Stomach (tissue), 9 donors: ENCODE data around the gene RBM18. TPM values are rescaled to one million over a fixed set of nuclear protein-coding genes. Genes with fewer than 3 reads are reported as not detected.

Experiments
- DNase-seq, 2 donors: peaks; one replicate each; pipeline versions ENCODE4 v3.0.0 to v3.0.0-alpha.2; 2013 to 2019
- H3K27ac ChIP-seq, 5 donors: fragments of 200-600 bp in 4 of 5; sonication (generic) in 4 of 5; one replicate each; pipeline ENCODE4 v1.5.1; 2013 to 2019; ENCODE audit warnings: mild to moderate bottlenecking in 1 of 5, moderate library complexity in 1 of 5
- H3K27me3 ChIP-seq, 3 donors: fragments of 200-600 bp; sonication (generic); one replicate each; pipeline ENCODE4 v1.5.1; 2017 to 2019; ENCODE audit warnings: mixed run types in 1 of 3
- H3K36me3 ChIP-seq, 4 donors: fragments of 200-600 bp; sonication (generic); 1 replicate in 3 of 4; 2 replicates in 1 of 4; pipeline ENCODE4 v1.5.1; 2016 to 2019
- H3K4me1 ChIP-seq, 4 donors: fragments of 200-600 bp; sonication (generic); one replicate each; pipeline ENCODE4 v1.5.1; 2016 to 2019
- H3K4me3 ChIP-seq, 4 donors: fragments of 200-600 bp; sonication (generic) in 3 of 4; one replicate each; pipeline ENCODE4 v1.5.1; 2016 to 2019; ENCODE audit warnings: mild to moderate bottlenecking in 1 of 4
- H3K9me3 ChIP-seq, 4 donors: fragments of 200-600 bp; sonication (generic); one replicate each; pipeline ENCODE4 v1.5.1; 2016 to 2019
- CTCF ChIP-seq, 7 experiments: fragments of 450-650 bp in 4 of 7; fragments of 200-600 bp in 3 of 7; sonication (generic) in 3 of 7; IDR thresholded peaks; one replicate each; pipeline ENCODE4 v1.5.1; 2016 to 2019; ENCODE audit warnings: antibody characterized with exemption in 7 of 7, control low read depth in 2 of 7, mild to moderate bottlenecking in 1 of 7
- EP300 ChIP-seq: sonication (generic); formaldehyde crosslinking; IDR thresholded peaks from one replicate; pipeline ENCODE4 v1.6.1; 2017; ENCODE audit warnings: antibody characterized with exemption
- POLR2A ChIP-seq, 4 donors: fragments of 450-650 bp; IDR thresholded peaks; one replicate each; pipeline ENCODE4 v1.6.1; 2016; ENCODE audit warnings: antibody characterized with exemption in 4 of 4, control low read depth in 2 of 4, mild to moderate bottlenecking in 1 of 4, moderate library complexity in 1 of 4
- POLR2AphosphoS5 ChIP-seq, 3 donors: sonication (generic); formaldehyde crosslinking; IDR thresholded peaks; one replicate each; pipeline ENCODE4 v1.6.1; 2016; ENCODE audit warnings: antibody characterized with exemption in 3 of 3
- WGBS, 5 donors: extraction: QIAGEN DNeasy Blood & Tissue Kit in 3 of 5; methylation state at CpG; one replicate each; pipeline versions ENCODE4 v1.1.5 to v1.1.7; 2013 to 2018; 5-methylcytosine and 5-hydroxymethylcytosine counted together
- intact Hi-C: fragments of 100-400 bp; cut with DNase I; formaldehyde crosslinking; loops from one replicate; pipeline ENCODE4 v1.15.1; 2023; ENCODE audit warnings: low total_unique reads
- polyA plus RNA-seq, 3 donors: library from polyadenylated mRNA; stranded (reverse); fragments of 200-250 nt; gene quantifications; one replicate each; pipeline ENCODE4 v1.2.3, GENCODE V29; 2013
- total RNA-seq, 5 donors: library from RNA; depleted of rRNA; stranded (reverse); fragments of >200 nt; gene quantifications; one replicate each; pipeline versions ENCODE4 v1.1.0 to v1.2.3, GENCODE V29; 2014 to 2016
- donor health status: healthy with polysubstance abuse.
- donor health status: Bipolar disorder and iron deficiency.
- donor health status: healthy.

Gene RBM18
- total and polyA plus RNA-seq, 8 donors, result 1.8 to 13.6 (median 6.5) TPM

- H3K27ac ChIP-seq, result no peak overlapping the region
- intact Hi-C loops, result no loop called here
- peaks cover 32 to 62% (median 53%) of the 10 kb centered on the region in 4 donors for H3K4me1 ChIP-seq
- TF ChIP-seq CTCF (IDR thresholded peaks at IDR 0.05) (no peak), POLR2AphosphoS5 (IDR thresholded peaks at IDR 0.05) (no peak), EP300 (no peak), POLR2A (IDR thresholded peaks at IDR 0.05) (no peak)
- no peak overlapping the region for H3K4me3 ChIP-seq
- DNase-seq, result no peak
- WGBS, 5 donors, result 17 to 30% (median 28%) methylated on average over 5 of the region's 5 CpGs
- no peaks in the 10 kb centered on the region for H3K36me3 ChIP-seq
- no peaks in the 10 kb centered on the region for H3K9me3 ChIP-seq
- peaks cover 41 to 100% (median 88%) of the 10 kb centered on the region in 3 donors for H3K27me3 ChIP-seq
Observed at GRCh38 chr9:122222791-122223190, 41.8 kb downstream of the RBM18 start.

GRCh38 chr9:122221183-122221811, 43.3 kb downstream of the RBM18 start:
- Histone ChIP-seq H3K27me3 (peaks cover 37 to 100% (median 87%) of the 10 kb centered on the region in 3 donors), H3K4me1 (peaks cover 24 to 51% (median 39%) of the 10 kb centered on the region in 4 donors), H3K4me3 (no peak overlapping the region), H3K36me3 (no peaks in the 10 kb centered on the region), H3K27ac (no peak overlapping the region), H3K9me3 (no peaks in the 10 kb centered on the region)
- TF ChIP-seq CTCF (IDR thresholded peaks at IDR 0.05), result no peak
- no peak for TF ChIP-seq EP300
- no peak for TF ChIP-seq POLR2A (IDR thresholded peaks at IDR 0.05)
- TF ChIP-seq POLR2AphosphoS5 (IDR thresholded peaks at IDR 0.05), result no peak
- intact Hi-C loops, result no loop called here
- 15 to 23% (median 22%) methylated on average over 24 to 27 of the region's 27 CpGs for WGBS, 5 donors
- DNase-seq, result peak in 1 of 2 donors; percentile 61

- Histone ChIP-seq H3K9me3 (no peaks in the 10 kb centered on the region), H3K27me3 (peaks cover 32 to 100% (median 87%) of the 10 kb centered on the region in 3 donors)
- TF ChIP-seq POLR2A (IDR thresholded peaks at IDR 0.05) (no peak), POLR2AphosphoS5 (IDR thresholded peaks at IDR 0.05) (no peak), EP300 (no peak), CTCF (IDR thresholded peaks at IDR 0.05) (no peak)
Observed at GRCh38 chr9:122220673-122221182, 43.9 kb downstream of the RBM18 start.

GRCh38 chr9:122219856-122220672, 44.6 kb downstream of the RBM18 start:
- Histone ChIP-seq H3K9me3 (no peaks in the 10 kb centered on the region), H3K4me3 (peak overlapping the region in 3 of 4 donors; percentile 12 to 39 (median 24)), H3K36me3 (no peaks in the 10 kb centered on the region), H3K27me3 (peaks cover 27 to 100% (median 83%) of the 10 kb centered on the region in 3 donors), H3K27ac (no peak overlapping the region), H3K4me1 (peaks cover 18 to 42% (median 31%) of the 10 kb centered on the region in 4 donors)
- peak in 1 of 2 donors; percentile 47 for DNase-seq
- TF ChIP-seq CTCF (IDR thresholded peaks at IDR 0.05) (no peak), POLR2AphosphoS5 (IDR thresholded peaks at IDR 0.05) (peak in 1 of 3 donors; percentile 26)
- WGBS, 5 donors, result 12 to 21% (median 16%) methylated on average over 46 to 57 of the region's 57 CpGs
- intact Hi-C loops, result no loop called here

More at GRCh38 chr9:122220673-122221182, 43.9 kb downstream of the RBM18 start:
- Histone ChIP-seq H3K36me3 (no peaks in the 10 kb centered on the region), H3K4me1 (peaks cover 18 to 46% (median 33%) of the 10 kb centered on the region in 4 donors), H3K27ac (no peak overlapping the region), H3K4me3 (no peak overlapping the region)
- WGBS, 5 donors, result 24 to 40% (median 28%) methylated on average over 18 of the region's 18 CpGs
- DNase-seq, result no peak
- intact Hi-C loops, result no loop called here
